Neural progenitor cell (in vitro differentiated cells): ENCODE results near the gene HYOU1.

Experiments used
- CTCF ChIP-seq: fragments of 200-600 bp; sonication (generic); IDR thresholded peaks from 2 replicates; pipeline ENCODE4 v1.5.1; 2017; ENCODE audit warnings: antibody characterized with exemption, mild to moderate bottlenecking
- EZH2 ChIP-seq: fragments of 200-600 bp; sonication (generic); IDR thresholded peaks from 2 replicates; pipeline ENCODE4 v1.6.1; 2017; ENCODE audit warnings: antibody characterized with exemption, mild to moderate bottlenecking, moderate library complexity
- EZH2phosphoT487 ChIP-seq: fragments of 200-600 bp; sonication (generic); IDR thresholded peaks from 2 replicates; pipeline ENCODE4 v1.6.1; 2017; ENCODE audit warnings: antibody characterized with exemption

GRCh38 chr11:119091178-119091577 is 34.2 kb upstream of the HYOU1 start:
- TF ChIP-seq EZH2: no peak
- no peak for TF ChIP-seq CTCF
- no peak for TF ChIP-seq EZH2phosphoT487
